IMR-90 (cell line): ENCODE data around the gene SH3GLB2. TPM values are rescaled to one million over a fixed set of nuclear protein-coding genes. Genes with fewer than 3 reads are reported as not detected.

ENCODE experiments used
- ATAC-seq: fragments of 200-7000 bp; cut with Tn5 transposase; 2 replicates; pipeline ENCODE4 v1.9.1; 2020; ENCODE audit warnings: low read depth, mild to moderate bottlenecking, moderate library complexity
- BruUV-seq: library from RNA; stranded (reverse); fragments of 400-500 nt; replicated peaks from 2 replicates; lab custom pipeline; 2021; lab: Mats Ljungman, UMichigan
- CTCF ChIA-PET: fragments of 300-600 bp; formaldehyde crosslinking; extraction: SDS; loops from one replicate; lab custom pipeline; 2021; ENCODE audit warnings: antibody characterized with exemption; lab: Yijun Ruan, JAX
- POLR2A ChIA-PET: fragments of 300-600 bp; sonication (Branson Sonifier 250); formaldehyde crosslinking; loops from one replicate; lab custom pipeline; 2022; ENCODE audit warnings: antibody characterized with exemption; ENCODE audit not compliant: unreplicated experiment; lab: Charles Lee
- DNase-seq: peaks from one replicate; pipeline ENCODE4 v3.0.0; 2013
- H2AFZ ChIP-seq: replicated peaks from 2 replicates; pipeline ENCODE3; 2013; ENCODE audit warnings: low read length, mild to moderate bottlenecking; ENCODE audit not compliant: poor library complexity
- H2AK5ac ChIP-seq: 2 replicates; pipeline ENCODE4 v1.6.1; 2013; ENCODE audit warnings: low read depth, low read length, inconsistent platforms
- H2AK9ac ChIP-seq: replicated peaks from 2 replicates; pipeline ENCODE3; 2013; ENCODE audit warnings: mild to moderate bottlenecking, low read depth, low read length, moderate library complexity; ENCODE audit not compliant: poor library complexity
- H2BK120ac ChIP-seq: 2 replicates; pipeline ENCODE4 v1.6.1; 2013; ENCODE audit warnings: low read depth, low read length, inconsistent platforms
- H2BK15ac ChIP-seq: 3 replicates; pipeline ENCODE4 v1.6.1; 2013; ENCODE audit warnings: low read depth, low read length, inconsistent platforms
- H2BK20ac ChIP-seq: 2 replicates; pipeline ENCODE4 v1.6.1; 2013; ENCODE audit warnings: low read depth, mild to moderate bottlenecking, inconsistent platforms, low read length, moderate library complexity
- H2BK5ac ChIP-seq: 2 replicates; pipeline ENCODE4 v1.6.1; 2013; ENCODE audit warnings: mild to moderate bottlenecking, low read depth, low read length, inconsistent platforms; ENCODE audit not compliant: poor library complexity, severe bottlenecking
- H3K14ac ChIP-seq: replicated peaks from 2 replicates; pipeline ENCODE4 v1.6.1; 2013; ENCODE audit warnings: low read depth, low read length, inconsistent platforms
- H3K18ac ChIP-seq: 2 replicates; pipeline ENCODE4 v1.6.1; 2013; ENCODE audit warnings: low read depth, low read length, control low read depth
- H3K23ac ChIP-seq: 2 replicates; pipeline ENCODE4 v1.6.1; 2013; ENCODE audit warnings: low read depth, low read length, inconsistent platforms
- H3K27ac ChIP-seq: 2 replicates; pipeline ENCODE4 v1.5.1; 2013; ENCODE audit warnings: mild to moderate bottlenecking, control low read depth, low read length; ENCODE audit not compliant: insufficient read depth
- H3K27me3 ChIP-seq: 2 replicates; pipeline ENCODE4 v1.6.1; 2013; ENCODE audit warnings: low read length; ENCODE audit not compliant: control insufficient read depth, insufficient read depth
- H3K36me3 ChIP-seq: 2 replicates; pipeline ENCODE4 v1.6.1; 2013; ENCODE audit warnings: low read length, mixed read lengths; ENCODE audit not compliant: control insufficient read depth, insufficient read depth
- H3K4ac ChIP-seq: 2 replicates; pipeline ENCODE4 v1.6.1; 2013; ENCODE audit warnings: low read depth, low read length, inconsistent platforms
- H3K4me1 ChIP-seq: 2 replicates; pipeline ENCODE4 v1.6.1; 2013; ENCODE audit warnings: low read length, mixed read lengths; ENCODE audit not compliant: control insufficient read depth, insufficient read depth
- H3K4me2 ChIP-seq: 2 replicates; pipeline ENCODE4 v1.6.1; 2013; ENCODE audit warnings: low read depth, mild to moderate bottlenecking, control low read depth, low read length, moderate library complexity
- H3K4me3 ChIP-seq: 2 replicates; pipeline ENCODE4 v1.5.1; 2013; ENCODE audit warnings: low read depth, mild to moderate bottlenecking, control low read depth, low read length, moderate library complexity; ENCODE audit not compliant: insufficient read depth
- H3K56ac ChIP-seq: 2 replicates; pipeline ENCODE4 v1.6.1; 2013; ENCODE audit warnings: low read length, inconsistent platforms; ENCODE audit not compliant: insufficient read depth; ENCODE audit errors: extremely low read depth
- H3K79me1 ChIP-seq, 2 experiments: 2 replicates each; pipeline ENCODE4 v1.6.1; 2013; ENCODE audit warnings: low read length in 2 of 2, inconsistent platforms in 1 of 2, low read depth in 1 of 2
- H3K9ac ChIP-seq: 2 replicates; pipeline ENCODE4 v1.6.1; 2013; ENCODE audit warnings: low read depth, low read length, control low read depth
- H3K9me1 ChIP-seq: 2 replicates; pipeline ENCODE4 v1.6.1; 2013; ENCODE audit warnings: low read length, inconsistent platforms; ENCODE audit not compliant: insufficient read depth
- H3K9me3 ChIP-seq: 2 replicates; pipeline ENCODE4 v1.6.1; 2013; ENCODE audit warnings: low read length; ENCODE audit not compliant: control insufficient read depth, insufficient read depth
- H4K20me1 ChIP-seq: 2 replicates; pipeline ENCODE4 v1.6.1; 2013; ENCODE audit warnings: low read length, inconsistent platforms; ENCODE audit not compliant: insufficient read depth
- H4K5ac ChIP-seq: 2 replicates; pipeline ENCODE4 v1.6.1; 2013; ENCODE audit warnings: mild to moderate bottlenecking, low read depth, low read length, control low read depth
- H4K8ac ChIP-seq, 2 experiments: 2 replicates each; pipeline ENCODE4 v1.6.1; 2013; ENCODE audit warnings: low read depth in 2 of 2, low read length in 2 of 2, control low read depth in 1 of 2, inconsistent platforms in 1 of 2
- H4K91ac ChIP-seq: 2 replicates; pipeline ENCODE4 v1.6.1; 2013; ENCODE audit warnings: low read depth, low read length, inconsistent platforms; ENCODE audit not compliant: insufficient read depth
- CHD1 ChIP-seq: IDR thresholded peaks from 2 replicates; pipeline ENCODE4 v1.6.1; 2012; ENCODE audit warnings: low read depth, low read length, improper control_type of control experiment
- FOS ChIP-seq: fragments of 150-350 bp; IDR thresholded peaks from 2 replicates; pipeline ENCODE4 v1.6.1; 2016; ENCODE audit warnings: low read depth, low read length
- MAFK ChIP-seq: IDR thresholded peaks from 2 replicates; pipeline ENCODE4 v1.6.1; 2012; ENCODE audit warnings: low read depth, low read length, improper control_type of control experiment
- WGBS, 2 experiments: methylation state at CpG; one replicate each; pipeline versions ENCODE4 v1.1.5 to v1.1.7; 2013; ENCODE audit warnings: missing lambda C conversion rate in 2 of 2; ENCODE audit not compliant: insufficient read length in 1 of 2; ENCODE audit errors: extremely low coverage in 2 of 2; 5-methylcytosine and 5-hydroxymethylcytosine counted together
- dilution Hi-C: fragments of 300-500 bp; cut with HindIII; formaldehyde crosslinking; loops from one replicate; pipeline ENCODE4 v1.14.3; 2018; ENCODE audit warnings: low sequenced_read_pairs; ENCODE audit not compliant: unreplicated experiment
- in situ Hi-C: fragments of 300-500 bp; cut with MboI; formaldehyde crosslinking; loops from 3 replicates; pipeline ENCODE4 v1.14.3; 2019; ENCODE audit warnings: low sequenced_read_pairs, inconsistent platforms, mixed read lengths
- intact Hi-C: fragments of 100-400 bp; cut with micrococcal nuclease; formaldehyde crosslinking; loops from 2 replicates; pipeline ENCODE4 v1.10.0; 2022
- polyA plus RNA-seq, 3 experiments: library from polyadenylated mRNA; depleted of rRNA; stranded (reverse); fragments of >200 nt; gene quantifications; 2 replicates each; pipeline ENCODE4 v1.2.3, GENCODE V29; 2012; ENCODE audit warnings: low replicate concordance in 1 of 3
- total RNA-seq: library from RNA; depleted of rRNA; stranded (reverse); fragments of >200 nt; gene quantifications from 2 replicates; pipeline ENCODE4 v1.2.3, GENCODE V29; 2012
- TF ChIP-seq, protein P1 (sequence below): conservative IDR thresholded peaks from 2 replicates; pipeline ENCODE4 v1.5.1; 2012; ENCODE audit warnings: mild to moderate bottlenecking, low read depth, low read length, improper control_type of control experiment

The SH3GLB2 gene
- total and polyA plus RNA-seq, 2 of the 4 experiments (the other 2 are of a cell fraction) = 36.4 to 68.4 TPM

DNA sequence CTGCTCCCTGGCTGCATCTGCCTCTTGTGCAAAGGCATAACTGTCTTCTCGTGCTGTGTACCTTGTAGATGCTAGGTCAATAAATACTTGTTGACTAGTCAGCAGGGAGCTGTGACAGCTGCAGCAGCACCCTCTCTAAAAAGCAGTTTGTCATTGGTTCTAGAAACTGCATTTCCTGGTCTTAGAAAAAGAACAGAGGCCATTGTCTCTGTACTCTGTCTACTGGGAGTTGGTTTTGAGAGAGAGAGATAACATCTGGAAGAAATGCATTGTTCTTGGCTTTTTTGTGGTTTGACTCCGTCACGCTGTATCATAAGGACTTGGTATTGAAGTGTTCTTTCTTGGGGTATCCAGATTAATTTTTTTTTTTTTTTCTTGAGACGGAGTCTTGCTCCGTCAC lies 32.3 kb downstream of the SH3GLB2 start:
- Histone ChIP-seq H3K27me3 (no peaks in the 10 kb centered on the region), H3K4ac (no peak overlapping the region), H3K36me3 (peaks cover 60% of the 10 kb centered on the region), H3K79me1 (peaks cover 2 to 3% of the 10 kb centered on the region in 2 experiments; a peak in 3 of 4 replicates), H2BK120ac (no peak overlapping the region), H3K9me3 (no peaks in the 10 kb centered on the region), H2BK15ac (no peak overlapping the region), H3K4me1 (no peaks in the 10 kb centered on the region), H3K27ac (no peak overlapping the region), H3K14ac (no peak overlapping the region), H4K8ac (no peak overlapping the region), H3K4me2 (no peak overlapping the region), H4K5ac (no peak overlapping the region), H3K23ac (no peak overlapping the region), H3K9me1 (no peaks in the 10 kb centered on the region), H4K91ac (no peak overlapping the region), H2AK5ac (no peak overlapping the region), H3K56ac (no peak overlapping the region), H3K9ac (no peak overlapping the region), H2AK9ac (no peak overlapping the region), H3K18ac (no peak overlapping the region), H4K20me1 (no peaks in the 10 kb centered on the region), H2BK5ac (no peak overlapping the region), H2BK20ac (no peak overlapping the region), H3K4me3 (no peak overlapping the region), H2AFZ (no peak overlapping the region)
- BruUV-seq = no TSS peak
- TF ChIP-seq MAFK (no peak), CHD1 (no peak), FOS (no peak)
- TF ChIP-seq, protein P1, sequence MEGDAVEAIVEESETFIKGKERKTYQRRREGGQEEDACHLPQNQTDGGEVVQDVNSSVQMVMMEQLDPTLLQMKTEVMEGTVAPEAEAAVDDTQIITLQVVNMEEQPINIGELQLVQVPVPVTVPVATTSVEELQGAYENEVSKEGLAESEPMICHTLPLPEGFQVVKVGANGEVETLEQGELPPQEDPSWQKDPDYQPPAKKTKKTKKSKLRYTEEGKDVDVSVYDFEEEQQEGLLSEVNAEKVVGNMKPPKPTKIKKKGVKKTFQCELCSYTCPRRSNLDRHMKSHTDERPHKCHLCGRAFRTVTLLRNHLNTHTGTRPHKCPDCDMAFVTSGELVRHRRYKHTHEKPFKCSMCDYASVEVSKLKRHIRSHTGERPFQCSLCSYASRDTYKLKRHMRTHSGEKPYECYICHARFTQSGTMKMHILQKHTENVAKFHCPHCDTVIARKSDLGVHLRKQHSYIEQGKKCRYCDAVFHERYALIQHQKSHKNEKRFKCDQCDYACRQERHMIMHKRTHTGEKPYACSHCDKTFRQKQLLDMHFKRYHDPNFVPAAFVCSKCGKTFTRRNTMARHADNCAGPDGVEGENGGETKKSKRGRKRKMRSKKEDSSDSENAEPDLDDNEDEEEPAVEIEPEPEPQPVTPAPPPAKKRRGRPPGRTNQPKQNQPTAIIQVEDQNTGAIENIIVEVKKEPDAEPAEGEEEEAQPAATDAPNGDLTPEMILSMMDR = no peak
- dilution Hi-C loops = no loop called here
- intact Hi-C loops = no loop called here
- in situ Hi-C loops = no loop called here
- ATAC-seq (no peak), DNase-seq (no peak)
- CTCF ChIA-PET = no interaction called here
- 100% methylated on average over 1 of the region's 5 CpGs; no CpG with 5 or more reads in 1 of the 2 experiments for WGBS, 2 experiments
- POLR2A ChIA-PET = no interaction called here
